A549 (cell line): ENCODE data around the gene MAPKAP1. TPM values are rescaled to one million over a fixed set of nuclear protein-coding genes. Genes with fewer than 3 reads are reported as not detected.

Experiments
- ATAC-seq, 2 experiments: fragments of 200-7000 bp in 1 of 2; fragments of >200 bp in 1 of 2; cut with Nextera tagmentation in 1 of 2; cut with Tn5 transposase in 1 of 2; 3 replicates each; pipeline versions ENCODE4 v1.8.0 to v1.9.1; 2018 to 2020; ENCODE audit warnings: mild to moderate bottlenecking in 1 of 2, moderate library complexity in 1 of 2
- CTCF ChIA-PET: fragments of 300-600 bp; sonication (Branson Sonifier 250); formaldehyde crosslinking; extraction: SDS; loops from one replicate; lab custom pipeline; 2021; ENCODE audit warnings: antibody characterized with exemption, inconsistent platforms; lab: Yijun Ruan, JAX
- POLR2A ChIA-PET: fragments of 350-600 bp; formaldehyde crosslinking; extraction: SDS; loops from one replicate; lab custom pipeline; 2021; ENCODE audit warnings: antibody characterized with exemption, inconsistent platforms; lab: Yijun Ruan, JAX
- DNase-seq, 2 experiments: peaks; one replicate each; pipeline versions ENCODE4 v3.0.0 to v3.0.0-alpha.2; 2011 to 2016; ENCODE audit warnings: low read depth in 1 of 2, low spot score in 1 of 2
- FAIRE-seq: peaks from 2 replicates; lab custom pipeline; 2011; peaks lifted over from hg19 to GRCh38; lab: Jason Lieb, UNC
- H3K27ac ChIP-seq, 2 experiments: fragments of >200 bp; sonication (Bioruptor Twin); formaldehyde crosslinking; 3 replicates each; pipeline ENCODE4 v1.5.1; 2016 to 2017
- H3K4me1 ChIP-seq: fragments of >200 bp; sonication (Bioruptor Twin); formaldehyde crosslinking; 3 replicates; pipeline ENCODE4 v1.6.1; 2016
- H3K4me2 ChIP-seq: fragments of >200 bp; sonication (Bioruptor Twin); formaldehyde crosslinking; 3 replicates; pipeline ENCODE4 v1.6.1; 2016
- H3K4me3 ChIP-seq: fragments of >200 bp; sonication (Bioruptor Twin); formaldehyde crosslinking; 3 replicates; pipeline ENCODE4 v1.5.1; 2016
- H3K9me3 ChIP-seq: fragments of >200 bp; sonication (Bioruptor Twin); formaldehyde crosslinking; 3 replicates; pipeline ENCODE4 v1.6.1; 2016
- ATOH8 ChIP-seq: fragments of 250-450 bp; sonication (Bioruptor Pico); IDR thresholded peaks from 2 replicates; pipeline ENCODE4 v1.5.0; 2020; ENCODE audit warnings: low read depth, mild to moderate bottlenecking, moderate library complexity
- BHLHE40 ChIP-seq: IDR thresholded peaks from 2 replicates; pipeline ENCODE4 v1.6.1; 2012; ENCODE audit warnings: low read depth, low read length, inconsistent platforms
- CBX8 ChIP-seq: fragments of 200-600 bp; sonication (generic); IDR thresholded peaks from 2 replicates; pipeline ENCODE4 v1.6.1; 2016
- CEBPB ChIP-seq, 2 experiments: fragments of >200 bp in 1 of 2; sonication (Bioruptor Twin) in 1 of 2; formaldehyde crosslinking in 1 of 2; IDR thresholded peaks; 2 replicates each; pipeline ENCODE4 v1.6.1; 2012 to 2016
- ESRRA ChIP-seq: fragments of 150-350 bp; IDR thresholded peaks from 2 replicates; pipeline ENCODE4 v1.6.1; 2014; ENCODE audit warnings: mild to moderate bottlenecking, low read length, borderline replicate concordance
- FOSB ChIP-seq: fragments of 250-450 bp; sonication (Bioruptor Pico); IDR thresholded peaks from 2 replicates; pipeline ENCODE4 v1.5.0; 2020; ENCODE audit warnings: mild to moderate bottlenecking, moderate library complexity
- GATA3 ChIP-seq: IDR thresholded peaks from 2 replicates; pipeline ENCODE4 v1.6.1; 2012; ENCODE audit warnings: borderline replicate concordance
- HOXB5 ChIP-seq: fragments of 250-450 bp; sonication (Bioruptor Pico); IDR thresholded peaks from 2 replicates; pipeline ENCODE4 v1.5.0; 2020; ENCODE audit warnings: mild to moderate bottlenecking, moderate library complexity
- JUN ChIP-seq, 2 experiments: fragments of >200 bp; sonication (Bioruptor Twin); formaldehyde crosslinking; IDR thresholded peaks; 2 replicates in 1 of 2; 3 replicates in 1 of 2; pipeline ENCODE4 v1.6.1; 2016 to 2017
- KDM1A ChIP-seq: fragments of 200-600 bp; sonication (generic); IDR thresholded peaks from 2 replicates; pipeline ENCODE4 v1.6.1; 2016; ENCODE audit warnings: low read depth, mild to moderate bottlenecking
- MYC ChIP-seq: IDR thresholded peaks from 2 replicates; pipeline ENCODE4 v1.6.1; 2012; ENCODE audit warnings: mild to moderate bottlenecking, inconsistent platforms, low read length, improper control_type of control experiment, borderline replicate concordance
- NFE2L2 ChIP-seq: fragments of 150-350 bp; conservative IDR thresholded peaks from 2 replicates; pipeline ENCODE4 v1.6.1; 2014; ENCODE audit warnings: low read length
- NPAS2 ChIP-seq: fragments of 250-450 bp; sonication (Bioruptor Pico); IDR thresholded peaks from 2 replicates; pipeline ENCODE4 v1.8.0; 2022; ENCODE audit warnings: mild to moderate bottlenecking, moderate library complexity, borderline replicate concordance
- NR3C1 ChIP-seq: fragments of >200 bp; sonication (Bioruptor Twin); formaldehyde crosslinking; IDR thresholded peaks from 3 replicates; pipeline ENCODE4 v1.6.1; 2017
- RAD21 ChIP-seq, 2 experiments: fragments of >200 bp in 1 of 2; sonication (Bioruptor Twin) in 1 of 2; formaldehyde crosslinking in 1 of 2; IDR thresholded peaks in 1 of 2; conservative IDR thresholded peaks in 1 of 2; 2 replicates in 1 of 2; 3 replicates in 1 of 2; pipeline ENCODE4 v1.6.1; 2012 to 2018; ENCODE audit warnings: inconsistent platforms in 1 of 2
- RFX5 ChIP-seq: fragments of 450-650 bp; IDR thresholded peaks from 2 replicates; pipeline ENCODE4 v1.7.1; 2014; ENCODE audit warnings: antibody characterized with exemption, mild to moderate bottlenecking, moderate library complexity
- SMC3 ChIP-seq: fragments of >200 bp; sonication (Bioruptor Twin); formaldehyde crosslinking; IDR thresholded peaks from 3 replicates; pipeline ENCODE4 v1.6.1; 2018; ENCODE audit warnings: inconsistent platforms
- TP53 ChIP-seq: fragments of 250-450 bp; sonication (Bioruptor Pico); IDR thresholded peaks from 2 replicates; pipeline ENCODE4 v1.5.0; 2021; ENCODE audit warnings: mild to moderate bottlenecking, moderate library complexity
- ZNF302 ChIP-seq: fragments of 250-450 bp; sonication (Bioruptor Pico); IDR thresholded peaks from 2 replicates; pipeline ENCODE4 v1.9.0; 2021; ENCODE audit warnings: inconsistent platforms, mild to moderate bottlenecking, moderate library complexity
- WGBS: methylation state at CpG from one replicate; pipeline ENCODE4 v1.1.6; 2017; ENCODE audit errors: missing lambda C conversion rate; 5-methylcytosine and 5-hydroxymethylcytosine counted together
- polyA plus RNA-seq, 4 experiments: library from polyadenylated mRNA; depleted of rRNA in 3 of 4; stranded (reverse); fragments of >200 nt; fragmentation: RNase III in 1 of 4; extraction: RNeasy Plus Mini Kit Qiagen cat#74134 plus additional on column Dnase treatment in 1 of 4; gene quantifications; 2 replicates in 3 of 4; 3 replicates in 1 of 4; pipeline ENCODE4 v1.2.3, GENCODE V29; 2011 to 2017
- TF ChIP-seq, protein P1 (sequence below): IDR thresholded peaks from 2 replicates; pipeline ENCODE4 v1.6.1; 2012; ENCODE audit warnings: low read depth, borderline replicate concordance
- TF ChIP-seq, protein P2 (sequence below): fragments of 200-600 bp; sonication (generic); IDR thresholded peaks from 2 replicates; pipeline ENCODE4 v1.6.1; 2016; ENCODE audit warnings: antibody characterized with exemption, mild to moderate bottlenecking, moderate library complexity
- TF ChIP-seq, protein P3 (sequence below): fragments of >200 bp; sonication (Bioruptor Twin); formaldehyde crosslinking; IDR thresholded peaks from 2 replicates; pipeline ENCODE4 v1.6.1; 2016

MAPKAP1 gene
- polyA plus RNA-seq, 2 of the 4 experiments (the other 2 are of a cell fraction): 49.9 to 119 TPM

DNA sequence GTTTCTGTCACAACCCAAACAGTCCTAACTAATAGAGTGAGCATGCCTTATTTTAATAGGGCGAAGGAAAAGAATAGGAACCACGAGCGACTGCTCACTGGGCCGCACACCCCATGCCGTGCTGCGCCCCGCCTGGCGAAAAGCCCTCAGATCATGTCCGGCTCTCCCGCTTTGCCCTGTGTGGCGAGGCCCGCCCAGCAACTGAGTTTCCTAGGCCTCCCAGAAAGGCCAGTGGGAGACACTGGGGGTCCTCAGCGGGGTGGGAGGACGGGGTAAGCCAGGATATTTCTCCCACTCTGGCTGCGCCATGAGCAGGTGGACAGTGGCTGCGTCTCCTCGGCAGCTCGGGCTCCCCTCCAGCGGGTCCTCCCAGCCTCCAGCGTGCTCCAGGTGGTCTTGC, 307.3 kb downstream of the MAPKAP1 start (continued):
- no peak for TF ChIP-seq ZNF302
- TF ChIP-seq NPAS2 (CRISPR knock-in tag): no peak
- TF ChIP-seq, protein P1, sequence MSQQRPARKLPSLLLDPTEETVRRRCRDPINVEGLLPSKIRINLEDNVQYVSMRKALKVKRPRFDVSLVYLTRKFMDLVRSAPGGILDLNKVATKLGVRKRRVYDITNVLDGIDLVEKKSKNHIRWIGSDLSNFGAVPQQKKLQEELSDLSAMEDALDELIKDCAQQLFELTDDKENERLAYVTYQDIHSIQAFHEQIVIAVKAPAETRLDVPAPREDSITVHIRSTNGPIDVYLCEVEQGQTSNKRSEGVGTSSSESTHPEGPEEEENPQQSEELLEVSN: no peak
- no peak for TF ChIP-seq RAD21 (conservative IDR thresholded peaks at IDR 0.05 in 1 of 2, IDR thresholded peaks at IDR 0.05 in 1 of 2)
- no peak for TF ChIP-seq BHLHE40
- no peak for TF ChIP-seq NR3C1
- no peak for TF ChIP-seq TP53 (CRISPR knock-in tag)
- TF ChIP-seq, all 56 proteins: peak for 0

DNA sequence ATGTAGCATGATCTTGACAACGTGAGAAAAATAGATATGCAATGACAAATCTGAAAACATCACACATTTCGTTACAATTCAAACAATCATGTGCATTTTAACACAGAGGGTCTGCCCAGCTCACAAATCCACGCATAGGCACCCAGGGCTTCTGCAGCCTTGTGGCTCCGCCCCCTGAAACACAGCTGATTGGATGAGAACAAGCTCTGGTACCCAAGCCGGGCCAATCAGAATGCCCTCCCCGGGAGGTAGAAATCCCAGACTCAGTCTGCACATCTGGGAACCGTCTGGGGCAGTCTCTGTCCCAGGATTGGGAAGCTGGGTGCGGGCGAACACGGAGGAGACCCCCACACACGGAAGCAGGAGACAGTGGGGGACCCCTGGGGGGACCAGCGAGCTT, 307.8 kb downstream of the MAPKAP1 start:
- TF ChIP-seq FOSB (CRISPR knock-in tag) (no peak), ESRRA (no peak), SMC3 (no peak), RFX5 (no peak), ATOH8 (CRISPR knock-in tag) (no peak), HOXB5 (CRISPR knock-in tag) (no peak), JUN (IDR thresholded peaks at IDR 0.05) (no peak), KDM1A (no peak), MYC (no peak), CBX8 (no peak), NPAS2 (CRISPR knock-in tag) (no peak), CEBPB (IDR thresholded peaks at IDR 0.05) (no peak), NFE2L2 (no peak)
- TF ChIP-seq, protein P2, sequence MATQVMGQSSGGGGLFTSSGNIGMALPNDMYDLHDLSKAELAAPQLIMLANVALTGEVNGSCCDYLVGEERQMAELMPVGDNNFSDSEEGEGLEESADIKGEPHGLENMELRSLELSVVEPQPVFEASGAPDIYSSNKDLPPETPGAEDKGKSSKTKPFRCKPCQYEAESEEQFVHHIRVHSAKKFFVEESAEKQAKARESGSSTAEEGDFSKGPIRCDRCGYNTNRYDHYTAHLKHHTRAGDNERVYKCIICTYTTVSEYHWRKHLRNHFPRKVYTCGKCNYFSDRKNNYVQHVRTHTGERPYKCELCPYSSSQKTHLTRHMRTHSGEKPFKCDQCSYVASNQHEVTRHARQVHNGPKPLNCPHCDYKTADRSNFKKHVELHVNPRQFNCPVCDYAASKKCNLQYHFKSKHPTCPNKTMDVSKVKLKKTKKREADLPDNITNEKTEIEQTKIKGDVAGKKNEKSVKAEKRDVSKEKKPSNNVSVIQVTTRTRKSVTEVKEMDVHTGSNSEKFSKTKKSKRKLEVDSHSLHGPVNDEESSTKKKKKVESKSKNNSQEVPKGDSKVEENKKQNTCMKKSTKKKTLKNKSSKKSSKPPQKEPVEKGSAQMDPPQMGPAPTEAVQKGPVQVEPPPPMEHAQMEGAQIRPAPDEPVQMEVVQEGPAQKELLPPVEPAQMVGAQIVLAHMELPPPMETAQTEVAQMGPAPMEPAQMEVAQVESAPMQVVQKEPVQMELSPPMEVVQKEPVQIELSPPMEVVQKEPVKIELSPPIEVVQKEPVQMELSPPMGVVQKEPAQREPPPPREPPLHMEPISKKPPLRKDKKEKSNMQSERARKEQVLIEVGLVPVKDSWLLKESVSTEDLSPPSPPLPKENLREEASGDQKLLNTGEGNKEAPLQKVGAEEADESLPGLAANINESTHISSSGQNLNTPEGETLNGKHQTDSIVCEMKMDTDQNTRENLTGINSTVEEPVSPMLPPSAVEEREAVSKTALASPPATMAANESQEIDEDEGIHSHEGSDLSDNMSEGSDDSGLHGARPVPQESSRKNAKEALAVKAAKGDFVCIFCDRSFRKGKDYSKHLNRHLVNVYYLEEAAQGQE: no peak
- CTCF ChIA-PET: interaction anchor here (0.8 to 1.7 kb wide), 2 partner anchors 9 to 159 kb away, joined by 3 to 15 read pairs; no protein-coding TSS in a partner anchor

GRCh38 chr9:125398243-125398642, 308.8 kb downstream of the MAPKAP1 start:
- TF ChIP-seq, protein P3, sequence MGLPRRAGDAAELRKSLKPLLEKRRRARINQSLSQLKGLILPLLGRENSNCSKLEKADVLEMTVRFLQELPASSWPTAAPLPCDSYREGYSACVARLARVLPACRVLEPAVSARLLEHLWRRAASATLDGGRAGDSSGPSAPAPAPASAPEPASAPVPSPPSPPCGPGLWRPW: no peak
- TF ChIP-seq GATA3: no peak
- ChIA-PET POLR2A (no interaction called here), CTCF (interaction anchor here (1.7 kb wide), 1 partner anchor 10 kb away, joined by 15 read pairs; no protein-coding TSS in a partner anchor)
- Histone ChIP-seq H3K4me1 (no peaks in the 10 kb centered on the region), H3K4me3 (no peak overlapping the region), H3K9me3 (no peaks in the 10 kb centered on the region), H3K27ac (no peak overlapping the region), H3K4me2 (no peak overlapping the region)
- DNase-seq: no peak
- WGBS: 68% methylated on average over 1 of the region's 1 CpG
- no peak for ATAC-seq
- no peak for FAIRE-seq

More for the DNA sequence above, 307.8 kb downstream of the MAPKAP1 start:
- POLR2A ChIA-PET: interaction anchor here (0.5 kb wide), 1 partner anchor 63 kb away, joined by 3 read pairs; no protein-coding TSS in a partner anchor
- ATAC-seq (peak in 1 of 2 experiments; percentile 33; a peak in 1 of 6 replicates), DNase-seq (no peak), FAIRE-seq (no peak)
- H3K27ac ChIP-seq: no peak overlapping the region
- 75% methylated on average over 11 of the region's 12 CpGs for WGBS
- H3K4me2 ChIP-seq: no peak overlapping the region
- no peak overlapping the region for H3K4me3 ChIP-seq
- no peaks in the 10 kb centered on the region for H3K4me1 ChIP-seq
- H3K9me3 ChIP-seq: no peaks in the 10 kb centered on the region
